Trophoblast cell (in vitro differentiated cells and primary cell): ENCODE measurements around the gene ROBO1.

Experiments used
- DNase-seq, 2 donors: peaks; one replicate each; pipeline ENCODE4 v3.0.0-alpha.2; 2016
- H2AFZ ChIP-seq: 2 replicates; pipeline ENCODE4 v1.6.1; 2013; ENCODE audit warnings: low read length, moderate library complexity, mild to moderate bottlenecking; ENCODE audit not compliant: insufficient read depth, poor library complexity
- H2AK5ac ChIP-seq: 2 replicates; pipeline ENCODE4 v1.6.1; 2013; ENCODE audit warnings: mild to moderate bottlenecking, low read length
- H2BK120ac ChIP-seq: 2 replicates; pipeline ENCODE4 v1.6.1; 2013; ENCODE audit warnings: low read length, mild to moderate bottlenecking, moderate library complexity; ENCODE audit not compliant: insufficient read depth, poor library complexity
- H2BK12ac ChIP-seq: 2 replicates; pipeline ENCODE4 v1.6.1; 2013; ENCODE audit warnings: mild to moderate bottlenecking, low read length, moderate library complexity
- H2BK5ac ChIP-seq: 2 replicates; pipeline ENCODE4 v1.6.1; 2013; ENCODE audit warnings: low read length, low read depth, moderate library complexity, mild to moderate bottlenecking; ENCODE audit not compliant: poor library complexity
- H3K14ac ChIP-seq: 2 replicates; pipeline ENCODE4 v1.6.1; 2013; ENCODE audit warnings: mild to moderate bottlenecking, low read length
- H3K18ac ChIP-seq: 2 replicates; pipeline ENCODE4 v1.6.1; 2013; ENCODE audit warnings: mild to moderate bottlenecking, low read length
- H3K23ac ChIP-seq: 2 replicates; pipeline ENCODE4 v1.6.1; 2013; ENCODE audit warnings: low read length
- H3K27ac ChIP-seq: 2 replicates; pipeline ENCODE4 v1.5.1; 2013; ENCODE audit warnings: low read depth, mild to moderate bottlenecking, inconsistent platforms, low read length, moderate library complexity
- H3K27me3 ChIP-seq: 2 replicates; pipeline ENCODE4 v1.6.1; 2013; ENCODE audit warnings: inconsistent platforms, mild to moderate bottlenecking, low read length, moderate library complexity; ENCODE audit not compliant: insufficient read depth
- H3K36me3 ChIP-seq, 2 experiments: 1 replicate in 1 of 2; 2 replicates in 1 of 2; pipeline ENCODE4 v1.6.1; 2013; ENCODE audit warnings: low read length in 2 of 2, mild to moderate bottlenecking in 2 of 2, moderate library complexity in 1 of 2; ENCODE audit not compliant: insufficient read depth in 2 of 2, control insufficient read depth in 1 of 2
- H3K4ac ChIP-seq: 2 replicates; pipeline ENCODE4 v1.6.1; 2013; ENCODE audit warnings: low read depth, mild to moderate bottlenecking, low read length, moderate library complexity
- H3K4me1 ChIP-seq, 2 experiments: 1 replicate in 1 of 2; 2 replicates in 1 of 2; pipeline ENCODE4 v1.6.1; 2013; ENCODE audit warnings: low read length in 2 of 2, mild to moderate bottlenecking in 2 of 2, moderate library complexity in 1 of 2; ENCODE audit not compliant: insufficient read depth in 2 of 2, control insufficient read depth in 1 of 2
- H3K4me2 ChIP-seq: 2 replicates; pipeline ENCODE4 v1.6.1; 2013; ENCODE audit warnings: inconsistent platforms, mild to moderate bottlenecking, low read length, moderate library complexity
- H3K4me3 ChIP-seq: 2 replicates; pipeline ENCODE4 v1.5.1; 2013; ENCODE audit warnings: mild to moderate bottlenecking, low read depth, low read length, inconsistent platforms
- H3K79me1 ChIP-seq: one replicate; pipeline ENCODE4 v1.6.1; 2013; ENCODE audit warnings: low read length
- H3K79me2 ChIP-seq: 2 replicates; pipeline ENCODE4 v1.6.1; 2013; ENCODE audit warnings: low read length, mild to moderate bottlenecking; ENCODE audit not compliant: control insufficient read depth, insufficient read depth, poor library complexity
- H3K9ac ChIP-seq: 2 replicates; pipeline ENCODE4 v1.6.1; 2013; ENCODE audit warnings: mild to moderate bottlenecking, low read length
- H3K9me3 ChIP-seq: 2 replicates; pipeline ENCODE4 v1.6.1; 2013; ENCODE audit warnings: low read depth, mild to moderate bottlenecking, control low read depth, inconsistent platforms, low read length; ENCODE audit not compliant: insufficient read depth
- H4K12ac ChIP-seq: 2 replicates; pipeline ENCODE4 v1.6.1; 2013; ENCODE audit warnings: low read depth, mild to moderate bottlenecking, low read length, moderate library complexity
- H4K8ac ChIP-seq: 2 replicates; pipeline ENCODE4 v1.6.1; 2013; ENCODE audit warnings: low read depth, mild to moderate bottlenecking, low read length, moderate library complexity
- H4K91ac ChIP-seq: one replicate; pipeline ENCODE4 v1.6.1; 2013; ENCODE audit warnings: low read depth, mild to moderate bottlenecking, low read length, moderate library complexity
- WGBS: extraction: QIAGEN DNeasy Blood & Tissue Kit; methylation state at CpG from one replicate; pipeline ENCODE4 v1.1.7; 2013; ENCODE audit warnings: missing lambda C conversion rate; ENCODE audit not compliant: insufficient read length, insufficient coverage; ENCODE audit errors: extremely low coverage; 5-methylcytosine and 5-hydroxymethylcytosine counted together

The ROBO1 gene

GRCh38 chr3:79367066-79367465 is 400.7 kb downstream of the ROBO1 start:
- H4K12ac ChIP-seq, result no peak overlapping the region
- H3K4me3 ChIP-seq, result no peak overlapping the region
- H2AFZ ChIP-seq, result no peak overlapping the region
- H3K27ac ChIP-seq, result no peak overlapping the region
- no peak overlapping the region for H2BK5ac ChIP-seq
- H3K79me2 ChIP-seq, result no peaks in the 10 kb centered on the region
- no peak overlapping the region for H3K23ac ChIP-seq
- no peak overlapping the region for H3K14ac ChIP-seq
- H2BK120ac ChIP-seq, result no peak overlapping the region
- no peaks in the 10 kb centered on the region for H3K36me3 ChIP-seq
- H3K79me1 ChIP-seq, result peaks cover 4% of the 10 kb centered on the region
- no peak overlapping the region for H2BK12ac ChIP-seq
- H3K9ac ChIP-seq, result no peak overlapping the region
- no peak overlapping the region for H4K91ac ChIP-seq
- H3K4me1 ChIP-seq, result peaks cover 0 to 9% of the 10 kb centered on the region in 2 experiments
- no peak overlapping the region for H3K4ac ChIP-seq
- H4K8ac ChIP-seq, result no peak overlapping the region
- DNase-seq, result peak; percentile 73 to 91
- H3K27me3 ChIP-seq, result no peaks in the 10 kb centered on the region
- peaks cover 2% of the 10 kb centered on the region for H3K9me3 ChIP-seq
- H3K4me2 ChIP-seq, result no peak overlapping the region
- H2AK5ac ChIP-seq, result no peak overlapping the region
- H3K18ac ChIP-seq, result no peak overlapping the region

GRCh38 chr3:79366414-79366813 is 401.4 kb downstream of the ROBO1 start:
- WGBS, result no CpG with 5 or more reads among the region's 8 CpGs
- H3K4me3 ChIP-seq, result no peak overlapping the region

GRCh38 chr3:79364784-79365183 is 403.0 kb downstream of the ROBO1 start:
- no peak overlapping the region for H3K4ac ChIP-seq
- no peak overlapping the region for H2AFZ ChIP-seq
- H4K91ac ChIP-seq, result peak overlapping the region; percentile 19
- H2AK5ac ChIP-seq, result no peak overlapping the region
- no peaks in the 10 kb centered on the region for H3K27me3 ChIP-seq
- no peak overlapping the region for H3K18ac ChIP-seq
- H3K36me3 ChIP-seq, result no peaks in the 10 kb centered on the region
- no peaks in the 10 kb centered on the region for H3K79me2 ChIP-seq
- no peak overlapping the region for H3K4me3 ChIP-seq
- H2BK120ac ChIP-seq, result no peak overlapping the region
- peaks cover 4% of the 10 kb centered on the region for H3K79me1 ChIP-seq
- H3K4me1 ChIP-seq, result peaks cover 0 to 9% of the 10 kb centered on the region in 2 experiments
- no peak overlapping the region for H4K8ac ChIP-seq
- no peak overlapping the region for H3K4me2 ChIP-seq
- H4K12ac ChIP-seq, result no peak overlapping the region
- no peak overlapping the region for H3K27ac ChIP-seq
- no peak overlapping the region for H2BK12ac ChIP-seq
- H2BK5ac ChIP-seq, result no peak overlapping the region
- DNase-seq, result peak in 1 of 2 donors; percentile 24
- no peak overlapping the region for H3K9ac ChIP-seq
- H3K14ac ChIP-seq, result no peak overlapping the region
- no peak overlapping the region for H3K23ac ChIP-seq
- WGBS, result no CpG with 5 or more reads among the region's 5 CpGs
- H3K9me3 ChIP-seq, result peaks cover 2% of the 10 kb centered on the region

More at GRCh38 chr3:79366414-79366813, 401.4 kb downstream of the ROBO1 start:
- Histone ChIP-seq H2BK12ac (peak overlapping the region; percentile 11), H3K79me2 (no peaks in the 10 kb centered on the region), H3K4me2 (no peak overlapping the region), H3K14ac (no peak overlapping the region), H3K36me3 (no peaks in the 10 kb centered on the region), H3K27ac (peak overlapping the region; percentile 5), H3K4ac (no peak overlapping the region), H2BK120ac (no peak overlapping the region), H4K91ac (no peak overlapping the region), H3K9me3 (peaks cover 2% of the 10 kb centered on the region), H4K8ac (no peak overlapping the region), H4K12ac (no peak overlapping the region), H3K23ac (no peak overlapping the region), H3K27me3 (no peaks in the 10 kb centered on the region), H3K9ac (no peak overlapping the region), H3K18ac (no peak overlapping the region), H3K79me1 (peaks cover 4% of the 10 kb centered on the region), H2AK5ac (no peak overlapping the region), H2AFZ (no peak overlapping the region), H2BK5ac (no peak overlapping the region), H3K4me1 (peaks cover 0 to 9% of the 10 kb centered on the region in 2 experiments)
- DNase-seq, result peak in 1 of 2 donors; percentile 2

- Histone ChIP-seq H3K4me2 (no peak overlapping the region), H2BK5ac (no peak overlapping the region), H3K36me3 (no peaks in the 10 kb centered on the region), H3K79me1 (peaks cover 4% of the 10 kb centered on the region), H3K27ac (no peak overlapping the region), H3K4me1 (peaks cover 0 to 3% of the 10 kb centered on the region in 2 experiments), H3K14ac (no peak overlapping the region), H2BK12ac (no peak overlapping the region), H4K91ac (no peak overlapping the region), H2AK5ac (no peak overlapping the region), H4K8ac (no peak overlapping the region), H3K18ac (no peak overlapping the region), H3K79me2 (no peaks in the 10 kb centered on the region), H3K4ac (no peak overlapping the region), H3K23ac (no peak overlapping the region), H2BK120ac (no peak overlapping the region), H3K4me3 (no peak overlapping the region), H4K12ac (no peak overlapping the region), H3K9me3 (no peaks in the 10 kb centered on the region), H3K27me3 (no peaks in the 10 kb centered on the region), H2AFZ (no peak overlapping the region), H3K9ac (no peak overlapping the region)
- WGBS, result no CpG with 5 or more reads among the region's 3 CpGs
- DNase-seq, result no peak
These were observed 405.1 kb downstream of the ROBO1 start for GRCh38 chr3:79362571-79363270.
